ENCODE data around the gene RTKN2.

- TF ChIP-seq, protein P1, sequence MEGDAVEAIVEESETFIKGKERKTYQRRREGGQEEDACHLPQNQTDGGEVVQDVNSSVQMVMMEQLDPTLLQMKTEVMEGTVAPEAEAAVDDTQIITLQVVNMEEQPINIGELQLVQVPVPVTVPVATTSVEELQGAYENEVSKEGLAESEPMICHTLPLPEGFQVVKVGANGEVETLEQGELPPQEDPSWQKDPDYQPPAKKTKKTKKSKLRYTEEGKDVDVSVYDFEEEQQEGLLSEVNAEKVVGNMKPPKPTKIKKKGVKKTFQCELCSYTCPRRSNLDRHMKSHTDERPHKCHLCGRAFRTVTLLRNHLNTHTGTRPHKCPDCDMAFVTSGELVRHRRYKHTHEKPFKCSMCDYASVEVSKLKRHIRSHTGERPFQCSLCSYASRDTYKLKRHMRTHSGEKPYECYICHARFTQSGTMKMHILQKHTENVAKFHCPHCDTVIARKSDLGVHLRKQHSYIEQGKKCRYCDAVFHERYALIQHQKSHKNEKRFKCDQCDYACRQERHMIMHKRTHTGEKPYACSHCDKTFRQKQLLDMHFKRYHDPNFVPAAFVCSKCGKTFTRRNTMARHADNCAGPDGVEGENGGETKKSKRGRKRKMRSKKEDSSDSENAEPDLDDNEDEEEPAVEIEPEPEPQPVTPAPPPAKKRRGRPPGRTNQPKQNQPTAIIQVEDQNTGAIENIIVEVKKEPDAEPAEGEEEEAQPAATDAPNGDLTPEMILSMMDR (IDR thresholded peaks at IDR 0.05 in 2 of 3, conservative IDR thresholded peaks at IDR 0.05 in 1 of 3; ENCODE audit: control insufficient read depth in 2 of 3, extremely low read depth in 1 of 3, insufficient read depth in 1 of 3, low read depth in 3 of 3, low read length in 3 of 3): no peak
- no peak for TF ChIP-seq YY1 (IDR thresholded peaks at IDR 0.05; ENCODE audit: low read depth, low read length)
- no peak for TF ChIP-seq CBX5 (IDR thresholded peaks at IDR 0.05; ENCODE audit: low read depth)
- no peak for TF ChIP-seq EZH2 (IDR thresholded peaks at IDR 0.05; ENCODE audit: borderline replicate concordance, control insufficient read depth, low read depth, low read length)
- no peak for TF ChIP-seq ZNF622 (IDR thresholded peaks at IDR 0.05)
- no peak for TF ChIP-seq POLR2A (IDR thresholded peaks at IDR 0.05; ENCODE audit: low read depth, low read length)
These were observed 14.9 kb downstream of the RTKN2 start for GRCh38 chr10:62253704-62254103.
